ENCODE measurements around the gene TRIM67.

DNA sequence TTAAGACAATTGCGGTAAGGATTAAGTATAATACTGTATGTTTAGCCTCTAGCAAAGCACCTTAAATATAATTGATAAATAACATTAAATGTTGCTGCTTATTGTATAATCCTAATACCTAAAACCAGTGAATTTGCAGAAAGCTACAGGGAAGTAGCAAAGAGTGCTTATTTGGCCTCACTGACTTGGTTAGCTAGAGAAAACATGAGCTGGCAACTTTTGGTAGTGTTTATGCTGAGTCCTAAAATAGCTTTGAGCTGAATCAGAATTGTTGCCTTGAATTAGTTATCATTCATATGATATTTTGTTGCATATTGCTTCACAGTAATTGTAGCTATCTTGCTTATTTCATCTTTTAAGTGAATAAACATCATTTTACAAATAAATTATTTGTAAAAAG lies 3.5 kb downstream of the TRIM67 start:
- TF ChIP-seq GLIS3 (CRISPR knock-in tag; IDR thresholded peaks at IDR 0.05) = no peak
- no peak for TF ChIP-seq TSHZ2 (CRISPR knock-in tag; IDR thresholded peaks at IDR 0.05)
- TF ChIP-seq ESRRG (CRISPR knock-in tag; IDR thresholded peaks at IDR 0.05) = no peak
- TF ChIP-seq RARB (CRISPR knock-in tag; IDR thresholded peaks at IDR 0.05) = no peak
- TF ChIP-seq, protein P1, sequence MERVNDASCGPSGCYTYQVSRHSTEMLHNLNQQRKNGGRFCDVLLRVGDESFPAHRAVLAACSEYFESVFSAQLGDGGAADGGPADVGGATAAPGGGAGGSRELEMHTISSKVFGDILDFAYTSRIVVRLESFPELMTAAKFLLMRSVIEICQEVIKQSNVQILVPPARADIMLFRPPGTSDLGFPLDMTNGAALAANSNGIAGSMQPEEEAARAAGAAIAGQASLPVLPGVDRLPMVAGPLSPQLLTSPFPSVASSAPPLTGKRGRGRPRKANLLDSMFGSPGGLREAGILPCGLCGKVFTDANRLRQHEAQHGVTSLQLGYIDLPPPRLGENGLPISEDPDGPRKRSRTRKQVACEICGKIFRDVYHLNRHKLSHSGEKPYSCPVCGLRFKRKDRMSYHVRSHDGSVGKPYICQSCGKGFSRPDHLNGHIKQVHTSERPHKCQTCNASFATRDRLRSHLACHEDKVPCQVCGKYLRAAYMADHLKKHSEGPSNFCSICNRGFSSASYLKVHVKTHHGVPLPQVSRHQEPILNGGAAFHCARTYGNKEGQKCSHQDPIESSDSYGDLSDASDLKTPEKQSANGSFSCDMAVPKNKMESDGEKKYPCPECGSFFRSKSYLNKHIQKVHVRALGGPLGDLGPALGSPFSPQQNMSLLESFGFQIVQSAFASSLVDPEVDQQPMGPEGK (CRISPR knock-in tag; IDR thresholded peaks at IDR 0.05; ENCODE audit: borderline replicate concordance) = no peak

All from SK-N-SH treated with all-trans-retinoic acid at 6 μM for 48 hours (cell line).